ENCODE data around the gene KIF20B. TPM values are rescaled to one million over a fixed set of nuclear protein-coding genes. Genes with fewer than 3 reads are reported as not detected.
A peak's percentile ranks its signal among the peaks of the same experiment; 100 is the strongest.

The KIF20B gene, protein sequence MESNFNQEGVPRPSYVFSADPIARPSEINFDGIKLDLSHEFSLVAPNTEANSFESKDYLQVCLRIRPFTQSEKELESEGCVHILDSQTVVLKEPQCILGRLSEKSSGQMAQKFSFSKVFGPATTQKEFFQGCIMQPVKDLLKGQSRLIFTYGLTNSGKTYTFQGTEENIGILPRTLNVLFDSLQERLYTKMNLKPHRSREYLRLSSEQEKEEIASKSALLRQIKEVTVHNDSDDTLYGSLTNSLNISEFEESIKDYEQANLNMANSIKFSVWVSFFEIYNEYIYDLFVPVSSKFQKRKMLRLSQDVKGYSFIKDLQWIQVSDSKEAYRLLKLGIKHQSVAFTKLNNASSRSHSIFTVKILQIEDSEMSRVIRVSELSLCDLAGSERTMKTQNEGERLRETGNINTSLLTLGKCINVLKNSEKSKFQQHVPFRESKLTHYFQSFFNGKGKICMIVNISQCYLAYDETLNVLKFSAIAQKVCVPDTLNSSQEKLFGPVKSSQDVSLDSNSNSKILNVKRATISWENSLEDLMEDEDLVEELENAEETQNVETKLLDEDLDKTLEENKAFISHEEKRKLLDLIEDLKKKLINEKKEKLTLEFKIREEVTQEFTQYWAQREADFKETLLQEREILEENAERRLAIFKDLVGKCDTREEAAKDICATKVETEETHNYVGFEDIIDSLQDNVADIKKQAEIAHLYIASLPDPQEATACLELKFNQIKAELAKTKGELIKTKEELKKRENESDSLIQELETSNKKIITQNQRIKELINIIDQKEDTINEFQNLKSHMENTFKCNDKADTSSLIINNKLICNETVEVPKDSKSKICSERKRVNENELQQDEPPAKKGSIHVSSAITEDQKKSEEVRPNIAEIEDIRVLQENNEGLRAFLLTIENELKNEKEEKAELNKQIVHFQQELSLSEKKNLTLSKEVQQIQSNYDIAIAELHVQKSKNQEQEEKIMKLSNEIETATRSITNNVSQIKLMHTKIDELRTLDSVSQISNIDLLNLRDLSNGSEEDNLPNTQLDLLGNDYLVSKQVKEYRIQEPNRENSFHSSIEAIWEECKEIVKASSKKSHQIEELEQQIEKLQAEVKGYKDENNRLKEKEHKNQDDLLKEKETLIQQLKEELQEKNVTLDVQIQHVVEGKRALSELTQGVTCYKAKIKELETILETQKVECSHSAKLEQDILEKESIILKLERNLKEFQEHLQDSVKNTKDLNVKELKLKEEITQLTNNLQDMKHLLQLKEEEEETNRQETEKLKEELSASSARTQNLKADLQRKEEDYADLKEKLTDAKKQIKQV (N-terminal part only)
- 23.6 and 26.1 TPM in 2 replicates for total RNA-seq

DNA sequence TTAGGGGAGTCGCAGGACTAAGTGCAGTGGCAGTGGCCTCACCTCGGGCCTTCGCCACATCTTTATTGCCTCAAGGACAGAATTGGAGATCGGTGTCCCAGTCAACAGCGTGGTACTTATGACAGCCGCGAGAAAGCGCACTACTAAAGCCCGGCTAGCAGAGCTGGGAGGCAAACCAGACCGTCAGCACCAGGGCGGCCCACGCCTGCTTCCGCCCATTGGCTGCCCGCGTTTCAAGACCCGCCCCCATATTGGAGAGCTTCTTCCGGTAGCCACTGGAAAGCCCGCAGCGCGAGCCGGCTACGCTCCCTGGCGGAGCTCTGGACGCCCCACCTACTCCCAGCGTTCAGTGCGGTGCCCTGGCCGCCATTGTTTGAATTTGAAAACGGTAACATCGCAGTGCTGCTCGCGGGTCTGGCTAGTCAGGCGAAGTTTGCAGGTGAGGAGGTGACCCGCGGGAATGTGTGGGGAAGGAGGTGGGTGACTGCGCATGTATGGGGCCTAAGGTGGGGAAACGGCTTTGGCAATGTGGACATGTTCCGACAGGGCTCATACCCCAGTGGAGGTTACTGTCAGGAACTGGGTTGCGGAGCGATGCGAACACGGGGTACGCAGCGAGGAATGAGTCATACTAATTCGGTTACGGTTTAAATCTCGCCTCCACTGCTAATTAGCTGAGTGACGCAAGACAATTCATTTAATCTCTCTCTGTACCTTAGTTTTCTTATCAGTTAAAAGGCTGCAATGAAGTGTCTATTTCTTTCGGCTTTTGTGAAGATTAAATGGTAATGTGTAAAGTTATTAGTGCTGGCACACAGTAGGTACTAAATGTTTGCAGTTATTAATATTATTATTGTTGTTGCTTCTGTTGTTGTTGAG lies at the start of gene KIF20B:
KIF20B (plus strand) TSS at position 349 of the 879 bp plus-strand sequence. CDS start 3,705 bp downstream, outside the sequence.
- TF ChIP-seq CTCF (conservative IDR thresholded peaks at IDR 0.05; ENCODE audit: low read depth, low read length): peak; percentile 40
- peak within 1 kb of the TSS; percentile 82 for H3K4me3 ChIP-seq (ENCODE audit: low read depth, low read length)
- peak; percentile 81 for DNase-seq (ENCODE audit: low read depth)

DNA sequence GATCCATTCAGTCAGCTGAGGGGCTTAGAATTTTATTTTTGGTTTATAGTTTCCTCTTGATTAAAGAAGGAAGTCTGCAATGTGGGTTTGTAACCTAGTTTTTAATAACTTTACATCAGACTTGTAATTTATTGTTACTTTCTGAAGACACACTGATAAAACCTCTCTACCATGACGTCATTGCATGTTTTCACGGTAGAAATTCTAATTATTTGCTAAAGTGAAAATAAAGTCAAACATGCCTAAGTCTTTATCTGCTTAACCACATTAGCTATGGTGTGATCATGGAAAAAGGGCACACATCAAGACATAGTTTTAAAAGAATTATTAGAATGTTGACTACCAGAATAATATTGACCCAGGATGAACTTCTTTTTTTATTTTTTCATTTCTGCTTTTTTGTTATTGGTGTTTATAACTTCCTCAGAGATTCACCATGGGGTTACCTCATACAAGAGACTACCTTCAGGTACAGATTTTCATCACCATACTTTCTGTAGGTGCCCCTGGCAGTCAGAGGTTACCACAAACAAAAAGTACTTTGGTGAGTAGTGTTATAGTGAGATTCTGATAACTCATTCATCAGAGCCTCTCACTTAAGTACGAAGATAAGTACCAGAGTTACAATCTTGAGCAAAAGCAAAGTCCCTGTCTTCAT lies 49.3 kb upstream of the KIF20B start:
- no peak for TF ChIP-seq CTCF (conservative IDR thresholded peaks at IDR 0.05; ENCODE audit: low read depth, low read length)
- no peak for DNase-seq (ENCODE audit: low read depth)
- no peak overlapping the region for H3K4me3 ChIP-seq (ENCODE audit: low read depth, low read length)

DNA sequence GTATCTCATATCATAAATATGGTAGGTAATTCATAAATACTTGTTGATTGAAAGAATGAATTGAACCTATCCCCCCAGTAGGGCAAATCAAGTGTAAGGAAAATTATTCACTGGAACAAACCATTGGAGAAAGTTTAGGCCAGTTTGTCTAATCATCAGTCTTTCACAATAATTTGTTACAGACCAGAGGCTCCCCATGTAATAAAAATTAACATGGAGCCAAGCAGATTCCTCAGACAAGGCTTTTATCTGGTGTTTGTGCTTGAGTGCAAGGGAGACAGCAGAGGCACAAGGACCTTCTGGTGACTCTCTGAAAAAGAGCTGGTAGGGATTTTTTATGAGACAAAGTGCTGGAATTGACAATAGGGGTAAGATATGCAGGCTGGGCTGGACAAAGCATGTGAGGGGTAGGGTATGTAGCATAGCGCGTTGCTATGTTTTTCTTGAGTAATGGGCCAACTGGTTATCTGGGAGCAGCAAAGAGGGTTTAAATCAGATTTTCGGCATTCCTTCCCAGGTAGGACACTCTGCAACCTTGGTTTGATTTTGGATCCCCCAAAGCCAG lies 48.5 kb upstream of the KIF20B start:
- H3K4me3 ChIP-seq (ENCODE audit: low read depth, low read length): no peak overlapping the region
- no peak for TF ChIP-seq CTCF (conservative IDR thresholded peaks at IDR 0.05; ENCODE audit: low read depth, low read length)
- no peak for DNase-seq (ENCODE audit: low read depth)

GRCh38 chr10:89653410-89653869 lies 48.0 kb upstream of the KIF20B start:
- no peak for TF ChIP-seq CTCF (conservative IDR thresholded peaks at IDR 0.05; ENCODE audit: low read depth, low read length)
- no peak overlapping the region for H3K4me3 ChIP-seq (ENCODE audit: low read depth, low read length)
- peak; percentile 68 for DNase-seq (ENCODE audit: low read depth)

DNA sequence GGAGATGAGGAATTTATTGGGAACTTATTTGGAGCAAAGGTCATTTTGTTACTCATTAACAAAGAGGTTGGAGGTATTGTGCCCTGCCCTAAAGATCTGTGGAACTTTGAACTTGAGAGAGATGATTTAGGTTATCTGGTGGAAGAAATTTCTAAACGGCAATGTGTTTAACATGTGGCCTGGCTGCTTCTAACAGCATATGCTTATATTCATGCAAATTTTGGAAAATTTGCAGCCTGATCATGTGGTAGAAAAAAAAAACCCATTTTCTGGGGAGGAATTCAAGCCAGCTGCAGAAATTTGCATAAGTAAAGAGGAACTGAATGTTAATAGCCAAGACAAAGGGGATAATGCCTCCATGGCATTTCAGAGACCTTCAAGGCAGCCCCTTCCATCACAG lies 45.7 kb upstream of the KIF20B start:
- DNase-seq (ENCODE audit: low read depth): no peak
- TF ChIP-seq CTCF (conservative IDR thresholded peaks at IDR 0.05; ENCODE audit: low read depth, low read length): no peak
- H3K4me3 ChIP-seq (ENCODE audit: low read depth, low read length): no peak overlapping the region
